H9 (cell line): ENCODE results near the gene TOR3A. TPM values are rescaled to one million over a fixed set of nuclear protein-coding genes. Genes with fewer than 3 reads are reported as not detected.

Source experiments
- DNase-seq: peaks from one replicate; pipeline ENCODE4 v3.0.0-alpha.2; 2017
- H2AFZ ChIP-seq: one replicate; pipeline ENCODE4 v1.6.1; 2013; ENCODE audit warnings: mild to moderate bottlenecking, low read length, control low read depth, moderate library complexity
- H2AK5ac ChIP-seq: 2 replicates; pipeline ENCODE4 v1.6.1; 2013; ENCODE audit warnings: low read length, control low read depth, mixed read lengths; ENCODE audit not compliant: insufficient read length
- H2BK120ac ChIP-seq: one replicate; pipeline ENCODE4 v1.6.1; 2013; ENCODE audit warnings: low read depth, mild to moderate bottlenecking, low read length, control low read depth, inconsistent platforms; ENCODE audit not compliant: poor library complexity, severe bottlenecking
- H2BK12ac ChIP-seq: 2 replicates; pipeline ENCODE4 v1.6.1; 2013; ENCODE audit warnings: low read length, control low read depth, mixed read lengths, low read depth; ENCODE audit not compliant: insufficient read length
- H2BK15ac ChIP-seq: 2 replicates; pipeline ENCODE4 v1.6.1; 2013; ENCODE audit warnings: low read depth, low read length, control low read depth
- H2BK20ac ChIP-seq: one replicate; pipeline ENCODE4 v1.6.1; 2013; ENCODE audit warnings: low read depth, mild to moderate bottlenecking, low read length, control low read depth, inconsistent platforms; ENCODE audit not compliant: poor library complexity, severe bottlenecking
- H2BK5ac ChIP-seq: 2 replicates; pipeline ENCODE4 v1.6.1; 2013; ENCODE audit warnings: low read length, control low read depth, mixed read lengths; ENCODE audit not compliant: insufficient read length
- H3K14ac ChIP-seq: 2 replicates; pipeline ENCODE4 v1.6.1; 2013; ENCODE audit warnings: low read length, control low read depth; ENCODE audit not compliant: insufficient read depth
- H3K18ac ChIP-seq: 2 replicates; pipeline ENCODE4 v1.6.1; 2013; ENCODE audit warnings: low read depth, mild to moderate bottlenecking, mixed read lengths, low read length, control low read depth; ENCODE audit not compliant: insufficient read length
- H3K23ac ChIP-seq: 2 replicates; pipeline ENCODE4 v1.6.1; 2013; ENCODE audit warnings: low read length, control low read depth, mixed read lengths, low read depth; ENCODE audit not compliant: insufficient read length
- H3K23me2 ChIP-seq: 2 replicates; pipeline ENCODE4 v1.6.1; 2013; ENCODE audit warnings: low read depth, mild to moderate bottlenecking, mixed read lengths, low read length, control low read depth; ENCODE audit not compliant: insufficient read length, poor library complexity, severe bottlenecking
- H3K27ac ChIP-seq: 2 replicates; pipeline ENCODE4 v1.5.1; 2013; ENCODE audit warnings: low read length, control low read depth, mixed read lengths, low read depth; ENCODE audit not compliant: insufficient read length
- H3K27me3 ChIP-seq: 2 replicates; pipeline ENCODE4 v1.6.1; 2013; ENCODE audit warnings: low read length, control low read depth, inconsistent platforms; ENCODE audit not compliant: insufficient read depth
- H3K4ac ChIP-seq: 2 replicates; pipeline ENCODE4 v1.6.1; 2013; ENCODE audit warnings: low read depth, mild to moderate bottlenecking, control low read depth, inconsistent platforms, low read length, moderate library complexity
- H3K4me1 ChIP-seq: 2 replicates; pipeline ENCODE4 v1.6.1; 2013; ENCODE audit warnings: low read length, control low read depth, inconsistent platforms; ENCODE audit not compliant: insufficient read depth
- H3K4me2 ChIP-seq: 2 replicates; pipeline ENCODE4 v1.6.1; 2013; ENCODE audit warnings: low read length, control low read depth, mixed read lengths; ENCODE audit not compliant: insufficient read length, insufficient read depth
- H3K56ac ChIP-seq: 2 replicates; pipeline ENCODE4 v1.6.1; 2013; ENCODE audit warnings: low read depth, mild to moderate bottlenecking, mixed read lengths, low read length, control low read depth; ENCODE audit not compliant: insufficient read length
- H3K79me1 ChIP-seq: 2 replicates; pipeline ENCODE4 v1.6.1; 2013; ENCODE audit warnings: low read depth, mild to moderate bottlenecking, moderate library complexity, low read length, control low read depth, inconsistent platforms; ENCODE audit not compliant: insufficient read depth, poor library complexity, severe bottlenecking
- H3K79me2 ChIP-seq: 2 replicates; pipeline ENCODE4 v1.6.1; 2013; ENCODE audit warnings: low read length, control low read depth, inconsistent platforms; ENCODE audit not compliant: insufficient read depth
- H3K9ac ChIP-seq: 2 replicates; pipeline ENCODE4 v1.6.1; 2013; ENCODE audit warnings: low read length, control low read depth, mixed read lengths; ENCODE audit not compliant: insufficient read length; ENCODE audit errors: extremely low read depth
- H3K9me3 ChIP-seq: one replicate; pipeline ENCODE4 v1.6.1; 2013; ENCODE audit warnings: low read depth, low read length, inconsistent platforms; ENCODE audit not compliant: control insufficient read depth
- H3T11ph ChIP-seq: one replicate; pipeline ENCODE4 v1.6.1; 2013; ENCODE audit warnings: mild to moderate bottlenecking, low read length, control low read depth, inconsistent platforms
- H4K20me1 ChIP-seq: one replicate; pipeline ENCODE4 v1.6.1; 2013; ENCODE audit not compliant: control insufficient read depth, insufficient read length, insufficient read depth
- H4K5ac ChIP-seq: 2 replicates; pipeline ENCODE4 v1.6.1; 2013; ENCODE audit warnings: low read depth, mild to moderate bottlenecking, mixed read lengths, low read length, control low read depth; ENCODE audit not compliant: insufficient read length
- H4K8ac ChIP-seq: replicated peaks from 2 replicates; pipeline ENCODE4 v1.6.1; 2013; ENCODE audit warnings: low read length, control low read depth, mixed read lengths, low read depth; ENCODE audit not compliant: insufficient read length
- H4K91ac ChIP-seq: 2 replicates; pipeline ENCODE4 v1.6.1; 2013; ENCODE audit warnings: low read depth, mild to moderate bottlenecking, moderate library complexity, mixed read lengths, low read length, control low read depth; ENCODE audit not compliant: insufficient read length
- H3K27ac Mint-ChIP-seq, 3 experiments: 2 replicates in 2 of 3; 3 replicates in 1 of 3; pipeline ENCODE4 v1.8.0; 2020 to 2021; ENCODE audit warnings: mixed read lengths in 3 of 3, mild to moderate bottlenecking in 1 of 3, moderate library complexity in 1 of 3
- H3K27me3 Mint-ChIP-seq: 2 replicates; pipeline ENCODE4 v1.8.0; 2021; ENCODE audit warnings: low read depth, mild to moderate bottlenecking, moderate library complexity, mixed read lengths
- H3K36me3 Mint-ChIP-seq, 3 experiments: 2 replicates in 2 of 3; 3 replicates in 1 of 3; pipeline ENCODE4 v1.8.0; 2020 to 2021; ENCODE audit warnings: low read depth in 3 of 3, mixed read lengths in 3 of 3; ENCODE audit not compliant: insufficient read depth in 1 of 3
- H3K4me1 Mint-ChIP-seq, 2 experiments: 2 replicates each; pipeline ENCODE4 v1.8.0; 2020; ENCODE audit warnings: mixed read lengths in 2 of 2
- H3K4me3 Mint-ChIP-seq, 2 experiments: 2 replicates in 1 of 2; 3 replicates in 1 of 2; pipeline ENCODE4 v1.8.0; 2020 to 2021; ENCODE audit warnings: mild to moderate bottlenecking in 2 of 2, mixed read lengths in 2 of 2, moderate library complexity in 1 of 2
- H3K9me3 Mint-ChIP-seq, 2 experiments: 2 replicates in 1 of 2; 3 replicates in 1 of 2; pipeline ENCODE4 v1.8.0; 2020; ENCODE audit warnings: mild to moderate bottlenecking in 2 of 2, mixed read lengths in 2 of 2, moderate library complexity in 1 of 2
- CTCF ChIP-seq: fragments of 200-600 bp; sonication (generic); conservative IDR thresholded peaks from 3 replicates; pipeline ENCODE4 v1.8.0; 2021; ENCODE audit warnings: antibody characterized with exemption, mild to moderate bottlenecking
- WGBS: extraction: QIAGEN DNeasy Blood & Tissue Kit; methylation state at CpG from one replicate; pipeline ENCODE4 v1.1.7; 2013; ENCODE audit warnings: missing lambda C conversion rate, low lambda C conversion rate, mixed read lengths; ENCODE audit not compliant: insufficient read length; ENCODE audit errors: extremely low coverage; 5-methylcytosine and 5-hydroxymethylcytosine counted together
- total RNA-seq: library from RNA; stranded (reverse); gene quantifications from 2 replicates; pipeline ENCODE4 v1.2.1, GENCODE V29; 2021

The TOR3A gene
- total RNA-seq, 1 experiment from 2014 or later, result 27.3 TPM

GRCh38 chr1:179089827-179090482, 8.1 kb downstream of the TOR3A start:
- Histone ChIP-seq H3K18ac (no peak overlapping the region), H4K20me1 (no peaks in the 10 kb centered on the region), H3K79me1 (no peaks in the 10 kb centered on the region), H2BK5ac (no peak overlapping the region), H2BK12ac (no peak overlapping the region), H3K23ac (no peak overlapping the region), H3K4ac (no peak overlapping the region), H3K27me3 (no peaks in the 10 kb centered on the region), H3K9me3 (no peaks in the 10 kb centered on the region), H2AFZ (no peak overlapping the region), H4K5ac (no peak overlapping the region), H3K9ac (no peak overlapping the region), H3K14ac (no peak overlapping the region), H4K8ac (no peak overlapping the region), H3K27ac (no peak overlapping the region), H3T11ph (no peak overlapping the region), H2AK5ac (no peak overlapping the region), H2BK120ac (no peak overlapping the region), H3K4me2 (no peak overlapping the region), H3K79me2 (no peaks in the 10 kb centered on the region; the same call in 1 of the 2 replicates), H3K4me1 (peaks cover 10% of the 10 kb centered on the region; the same call in 1 of the 2 replicates), H2BK20ac (no peak overlapping the region), H2BK15ac (no peak overlapping the region), H4K91ac (no peak overlapping the region), H3K56ac (no peak overlapping the region), H3K23me2 (peaks cover 4% of the 10 kb centered on the region)
- peaks cover 33 to 62% (median 42%) of the 10 kb centered on the region in 3 experiments; a peak in 6 of 7 replicates for H3K36me3 Mint-ChIP-seq
- no peaks in the 10 kb centered on the region for H3K27me3 Mint-ChIP-seq
- peaks cover 26 to 29% of the 10 kb centered on the region in 2 experiments for H3K4me1 Mint-ChIP-seq
- no peaks in the 10 kb centered on the region; a peak in 1 of 5 replicates for H3K9me3 Mint-ChIP-seq
- no peak for TF ChIP-seq CTCF
- peak overlapping the region; percentile 78 to 92 (median 89); a peak in 4 of 7 replicates for H3K27ac Mint-ChIP-seq
- DNase-seq, result no peak
- H3K4me3 Mint-ChIP-seq, result peak overlapping the region in 1 of 2 experiments; percentile 15; a peak in 1 of 5 replicates
- no CpG with 5 or more reads among the region's 16 CpGs for WGBS
